DOHH2 (cell line): ENCODE results near the gene UAP1L1.

Experiments
- H3F3A ChIP-seq: fragments of 200-600 bp; sonication (generic), shearing (Covaris generic); 2 replicates; pipeline ENCODE4 v1.6.0; 2016; ENCODE audit warnings: antibody characterized with exemption, mild to moderate bottlenecking; ENCODE audit not compliant: control insufficient read depth, insufficient read depth
- H3K27ac ChIP-seq: fragments of 200-600 bp; sonication (generic); 2 replicates; pipeline ENCODE4 v1.5.1; 2014; ENCODE audit warnings: low read depth, mild to moderate bottlenecking, low read length, moderate library complexity
- H3K27me3 ChIP-seq: fragments of 200-600 bp; sonication (generic); 2 replicates; pipeline ENCODE4 v1.6.1; 2014; ENCODE audit warnings: mild to moderate bottlenecking, low read length, mixed read lengths; ENCODE audit not compliant: control insufficient read depth
- H3K36me3 ChIP-seq: fragments of 200-600 bp; sonication (generic); 2 replicates; pipeline ENCODE4 v1.6.1; 2014; ENCODE audit warnings: mild to moderate bottlenecking, low read length, moderate library complexity, mixed read lengths; ENCODE audit not compliant: control insufficient read depth
- H3K4me1 ChIP-seq: fragments of 200-600 bp; sonication (generic); 2 replicates; pipeline ENCODE4 v1.6.1; 2014; ENCODE audit warnings: mild to moderate bottlenecking, low read length, mixed read lengths; ENCODE audit not compliant: control insufficient read depth
- H3K4me2 ChIP-seq: fragments of 200-600 bp; sonication (generic); 2 replicates; pipeline ENCODE4 v1.6.0; 2014; ENCODE audit warnings: mild to moderate bottlenecking, low read length, moderate library complexity
- H3K4me3 ChIP-seq: fragments of 200-600 bp; sonication (generic); 2 replicates; pipeline ENCODE4 v1.5.1; 2014; ENCODE audit warnings: mild to moderate bottlenecking, low read length, mixed read lengths
- H3K79me2 ChIP-seq: fragments of 200-600 bp; sonication (generic); 2 replicates; pipeline ENCODE4 v1.6.1; 2014; ENCODE audit warnings: mild to moderate bottlenecking, low read length, mixed read lengths; ENCODE audit not compliant: control insufficient read depth
- H3K9me2 ChIP-seq: fragments of 200-600 bp; sonication (generic); replicated peaks from 2 replicates; pipeline ENCODE4 v1.6.1; 2014; ENCODE audit warnings: mild to moderate bottlenecking, low read length, mixed read lengths; ENCODE audit not compliant: control insufficient read depth
- H3K9me3 ChIP-seq: fragments of 200-600 bp; sonication (generic); 2 replicates; pipeline ENCODE4 v1.6.1; 2014; ENCODE audit warnings: antibody characterized with exemption, low read length, mixed read lengths; ENCODE audit not compliant: control insufficient read depth, insufficient read depth
- H4K20me1 ChIP-seq: fragments of 200-600 bp; sonication (generic); 2 replicates; pipeline ENCODE4 v1.6.0; 2014; ENCODE audit warnings: low read depth, mild to moderate bottlenecking, antibody characterized with exemption, low read length, moderate library complexity; ENCODE audit not compliant: control insufficient read depth, insufficient read depth
- EZH2phosphoT487 ChIP-seq: fragments of 200-600 bp; sonication (generic); IDR thresholded peaks from 2 replicates; pipeline ENCODE4 v1.6.1; 2017; ENCODE audit warnings: borderline replicate concordance, mild to moderate bottlenecking, antibody characterized with exemption, low read length, moderate library complexity, mixed read lengths
- TF ChIP-seq, protein P1 (sequence below): fragments of 200-600 bp; sonication (generic); IDR thresholded peaks from one replicate; pipeline ENCODE4 v1.5.1; 2014; ENCODE audit warnings: antibody characterized with exemption, mild to moderate bottlenecking, low read depth, low read length; ENCODE audit not compliant: poor library complexity, severe bottlenecking

The UAP1L1 gene

DNA sequence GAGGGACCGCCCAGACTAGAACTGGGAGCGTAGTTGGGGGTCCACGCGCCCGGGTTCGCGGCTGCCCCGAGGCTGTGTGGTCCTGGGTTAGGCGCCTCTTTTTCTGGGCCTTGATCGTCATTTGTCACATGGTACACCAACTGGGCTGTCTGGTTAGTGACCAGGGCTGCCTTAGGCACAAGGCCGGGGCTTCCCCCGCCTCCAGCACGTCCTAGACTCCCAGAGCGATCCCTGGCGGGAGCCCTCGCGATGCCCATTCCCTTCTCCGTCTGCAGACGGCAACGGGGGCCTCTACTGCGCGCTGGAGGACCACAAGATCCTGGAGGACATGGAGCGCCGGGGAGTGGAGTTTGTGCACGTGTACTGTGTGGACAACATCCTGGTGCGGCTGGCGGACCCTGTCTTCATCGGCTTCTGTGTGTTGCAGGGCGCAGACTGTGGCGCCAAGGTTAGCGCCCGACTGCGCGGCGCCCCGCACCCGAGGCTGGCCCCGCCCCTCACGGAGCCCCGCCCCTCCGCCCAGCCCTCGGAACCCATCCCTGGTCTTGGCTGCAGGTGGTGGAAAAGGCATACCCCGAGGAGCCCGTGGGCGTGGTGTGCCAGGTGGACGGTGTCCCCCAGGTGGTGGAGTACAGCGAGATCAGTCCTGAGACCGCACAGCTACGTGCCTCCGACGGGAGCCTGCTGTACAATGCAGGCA lies 1.5 kb downstream of the UAP1L1 start:
- TF ChIP-seq, protein P1, sequence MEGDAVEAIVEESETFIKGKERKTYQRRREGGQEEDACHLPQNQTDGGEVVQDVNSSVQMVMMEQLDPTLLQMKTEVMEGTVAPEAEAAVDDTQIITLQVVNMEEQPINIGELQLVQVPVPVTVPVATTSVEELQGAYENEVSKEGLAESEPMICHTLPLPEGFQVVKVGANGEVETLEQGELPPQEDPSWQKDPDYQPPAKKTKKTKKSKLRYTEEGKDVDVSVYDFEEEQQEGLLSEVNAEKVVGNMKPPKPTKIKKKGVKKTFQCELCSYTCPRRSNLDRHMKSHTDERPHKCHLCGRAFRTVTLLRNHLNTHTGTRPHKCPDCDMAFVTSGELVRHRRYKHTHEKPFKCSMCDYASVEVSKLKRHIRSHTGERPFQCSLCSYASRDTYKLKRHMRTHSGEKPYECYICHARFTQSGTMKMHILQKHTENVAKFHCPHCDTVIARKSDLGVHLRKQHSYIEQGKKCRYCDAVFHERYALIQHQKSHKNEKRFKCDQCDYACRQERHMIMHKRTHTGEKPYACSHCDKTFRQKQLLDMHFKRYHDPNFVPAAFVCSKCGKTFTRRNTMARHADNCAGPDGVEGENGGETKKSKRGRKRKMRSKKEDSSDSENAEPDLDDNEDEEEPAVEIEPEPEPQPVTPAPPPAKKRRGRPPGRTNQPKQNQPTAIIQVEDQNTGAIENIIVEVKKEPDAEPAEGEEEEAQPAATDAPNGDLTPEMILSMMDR: no peak
- TF ChIP-seq EZH2phosphoT487: no peak
- Histone ChIP-seq H3K4me3 (peak overlapping the region; percentile 88), H3K36me3 (peaks cover 42% of the 10 kb centered on the region), H3K79me2 (peaks cover 7% of the 10 kb centered on the region), H3K9me3 (no peaks in the 10 kb centered on the region), H3K27ac (no peak overlapping the region), H3F3A (peaks cover 6% of the 10 kb centered on the region; the same call in 1 of the 2 replicates), H3K4me1 (peaks cover 26% of the 10 kb centered on the region), H3K9me2 (no peaks in the 10 kb centered on the region), H3K27me3 (no peaks in the 10 kb centered on the region), H3K4me2 (peak overlapping the region; percentile 95), H4K20me1 (0 out of 2 replicates have a peak, but pooled peaks cover 10% of the 10 kb centered on the region)

DNA sequence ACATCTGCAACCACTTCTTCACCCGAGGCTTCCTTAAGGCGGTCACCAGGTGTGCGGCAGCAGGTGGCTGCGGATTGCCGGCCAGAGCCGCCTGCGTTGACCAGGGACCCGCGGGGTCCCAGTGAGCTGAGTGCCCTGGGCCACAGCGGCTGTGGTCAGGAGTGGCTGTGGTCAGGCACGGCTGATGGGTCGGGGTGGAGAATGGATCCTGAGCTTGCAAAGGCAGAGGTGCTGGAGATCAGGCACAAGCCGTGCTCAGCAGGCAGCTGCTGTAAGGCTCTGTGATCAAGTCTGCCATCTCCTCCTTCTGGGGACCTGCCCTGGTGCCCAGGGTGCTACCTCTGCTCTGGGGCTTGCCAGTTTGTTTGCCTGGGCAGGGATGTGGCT lies 2.1 kb downstream of the UAP1L1 start:
- no peak overlapping the region for H3K27ac ChIP-seq
- H3F3A ChIP-seq: peaks cover 6% of the 10 kb centered on the region; the same call in 1 of the 2 replicates
- TF ChIP-seq, protein P1: no peak
- TF ChIP-seq EZH2phosphoT487: no peak
- H3K36me3 ChIP-seq: peaks cover 42% of the 10 kb centered on the region
- no peaks in the 10 kb centered on the region for H3K9me3 ChIP-seq
- H3K27me3 ChIP-seq: no peaks in the 10 kb centered on the region
- 0 out of 2 replicates have a peak, but pooled peaks cover 10% of the 10 kb centered on the region for H4K20me1 ChIP-seq
- no peaks in the 10 kb centered on the region for H3K9me2 ChIP-seq
- no peak overlapping the region for H3K4me2 ChIP-seq
- H3K79me2 ChIP-seq: peaks cover 7% of the 10 kb centered on the region
- no peak overlapping the region for H3K4me3 ChIP-seq
- H3K4me1 ChIP-seq: peaks cover 25% of the 10 kb centered on the region

DNA sequence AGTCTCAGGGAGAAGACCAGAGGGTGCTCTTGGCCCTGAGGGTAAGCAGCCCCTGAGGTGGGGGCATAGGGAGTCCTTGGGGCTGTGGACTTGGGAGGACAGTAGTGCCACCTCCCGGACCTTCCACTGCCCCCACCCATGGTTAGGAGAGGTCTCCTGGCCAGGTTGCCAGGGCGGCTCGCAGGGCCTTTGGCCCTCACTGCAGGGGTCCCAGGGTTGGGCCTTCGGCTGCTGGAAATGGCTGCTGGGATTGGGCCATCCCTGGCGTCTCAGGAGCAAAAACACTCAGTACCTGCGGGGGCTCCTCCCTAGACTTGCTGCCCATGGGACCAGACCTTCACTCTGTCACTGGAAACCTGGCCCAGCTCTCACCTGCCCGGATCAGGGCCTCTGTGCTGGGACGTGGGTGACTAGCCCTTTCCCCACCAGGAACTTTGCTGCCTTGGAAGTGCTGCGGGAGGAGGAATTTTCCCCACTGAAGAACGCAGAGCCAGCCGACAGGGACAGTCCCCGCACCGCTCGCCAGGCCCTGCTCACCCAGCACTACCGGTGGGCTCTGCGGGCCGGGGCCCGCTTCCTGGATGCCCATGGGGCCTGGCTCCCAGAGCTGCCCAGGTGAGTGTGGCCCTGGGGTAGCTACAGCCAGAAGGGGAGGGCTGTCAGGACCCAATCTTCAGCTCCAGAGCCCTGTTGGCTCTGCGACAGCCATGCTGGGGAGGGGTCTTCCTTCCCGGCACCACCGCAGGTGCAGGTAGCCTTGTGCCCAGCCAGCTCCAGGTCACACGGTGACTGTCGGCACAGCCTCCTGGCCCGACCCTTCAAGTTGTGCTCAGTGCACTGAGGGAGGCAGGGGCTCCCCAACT lies 3.2 kb downstream of the UAP1L1 start:
- H3K4me1 ChIP-seq: peaks cover 19% of the 10 kb centered on the region
- H3K27me3 ChIP-seq: no peaks in the 10 kb centered on the region
- H3K9me3 ChIP-seq: no peaks in the 10 kb centered on the region
- peaks cover 42% of the 10 kb centered on the region for H3K36me3 ChIP-seq
- H3K4me2 ChIP-seq: no peak overlapping the region
- no peak for TF ChIP-seq EZH2phosphoT487
- TF ChIP-seq, protein P1: no peak
- H3K79me2 ChIP-seq: peaks cover 8% of the 10 kb centered on the region
- peaks cover 4% of the 10 kb centered on the region; the same call in 1 of the 2 replicates for H3F3A ChIP-seq
- H3K27ac ChIP-seq: no peak overlapping the region
- H4K20me1 ChIP-seq: 0 out of 2 replicates have a peak, but pooled peaks cover 10% of the 10 kb centered on the region
- no peak overlapping the region for H3K4me3 ChIP-seq
- H3K9me2 ChIP-seq: no peaks in the 10 kb centered on the region
